GM12872 (cell line): ENCODE measurements around the gene PRR5.

Source experiments
- CTCF ChIP-seq: IDR thresholded peaks from 3 replicates; pipeline ENCODE4 v1.5.1; 2011; ENCODE audit warnings: low read depth, mild to moderate bottlenecking, low read length, moderate library complexity; ENCODE audit not compliant: insufficient read depth

PRR5 gene

GRCh38 chr22:44776605-44777363 lies 74.8 kb downstream of the PRR5 start:
- no peak for TF ChIP-seq CTCF

GRCh38 chr22:44777364-44777755 lies 75.4 kb downstream of the PRR5 start:
- no peak for TF ChIP-seq CTCF

GRCh38 chr22:44780876-44781449 lies 79.0 kb downstream of the PRR5 start:
- TF ChIP-seq CTCF = no peak

GRCh38 chr22:44782363-44782963 lies 80.5 kb downstream of the PRR5 start:
- no peak for TF ChIP-seq CTCF

GRCh38 chr22:44783091-44783490 lies 81.1 kb downstream of the PRR5 start:
- TF ChIP-seq CTCF = no peak

- no peak for TF ChIP-seq CTCF
Measured at GRCh38 chr22:44783581-44783980, 81.6 kb downstream of the PRR5 start.

- TF ChIP-seq CTCF = no peak
Measured at GRCh38 chr22:44786136-44786535, 84.1 kb downstream of the PRR5 start.
